Measurements from ENCODE around the gene ARPP21.

The ARPP21 gene

GRCh38 chr3:35675621-35676020 is 36.3 kb downstream of the ARPP21 start:
- DNase-seq (ENCODE audit: low spot score), result no peak

GRCh38 chr3:35677797-35678196 is 38.5 kb downstream of the ARPP21 start:
- DNase-seq (ENCODE audit: low spot score), result no peak

GRCh38 chr3:35678643-35679161 is 39.4 kb downstream of the ARPP21 start:
- no peak for DNase-seq (ENCODE audit: low spot score)

GRCh38 chr3:35679409-35680080 is 40.2 kb downstream of the ARPP21 start:
- no peak for DNase-seq (ENCODE audit: low spot score)

- no peak for DNase-seq (ENCODE audit: low spot score)
Observed at GRCh38 chr3:35680866-35681650, 41.7 kb downstream of the ARPP21 start.

GRCh38 chr3:35685153-35685552 is 45.8 kb downstream of the ARPP21 start:
- no peak for DNase-seq (ENCODE audit: low spot score)

GRCh38 chr3:35688826-35689225 is 49.5 kb downstream of the ARPP21 start:
- no peak for DNase-seq (ENCODE audit: low spot score)

- DNase-seq (ENCODE audit: low spot score), result no peak
Observed at GRCh38 chr3:35690271-35690670, 50.9 kb downstream of the ARPP21 start.

GRCh38 chr3:35705904-35706303 is 66.6 kb downstream of the ARPP21 start:
- DNase-seq (ENCODE audit: low spot score), result no peak

GRCh38 chr3:35707904-35708303 is 68.6 kb downstream of the ARPP21 start:
- no peak for DNase-seq (ENCODE audit: low spot score)

- no peak for DNase-seq (ENCODE audit: low spot score)
Observed at GRCh38 chr3:35708394-35709271, 69.3 kb downstream of the ARPP21 start.

GRCh38 chr3:35709691-35710090 is 70.4 kb downstream of the ARPP21 start:
- DNase-seq (ENCODE audit: low spot score), result no peak

- no peak for DNase-seq (ENCODE audit: low spot score)
Observed at GRCh38 chr3:35710554-35710953, 71.2 kb downstream of the ARPP21 start.

- DNase-seq (ENCODE audit: low spot score), result no peak
Observed at GRCh38 chr3:35718921-35719320, 79.6 kb downstream of the ARPP21 start.

GRCh38 chr3:35721628-35722027 is 82.3 kb downstream of the ARPP21 start:
- DNase-seq (ENCODE audit: low spot score), result no peak

- no peak for DNase-seq (ENCODE audit: low spot score)
Observed at GRCh38 chr3:35722902-35723301, 83.6 kb downstream of the ARPP21 start.

GRCh38 chr3:35723480-35724097 is 84.3 kb downstream of the ARPP21 start:
- DNase-seq (ENCODE audit: low spot score), result no peak

- no peak for DNase-seq (ENCODE audit: low spot score)
Observed at GRCh38 chr3:35724106-35724505, 84.8 kb downstream of the ARPP21 start.

- DNase-seq (ENCODE audit: low spot score), result no peak
Observed at GRCh38 chr3:35727179-35727578, 87.9 kb downstream of the ARPP21 start.

GRCh38 chr3:35733341-35733740 is 94.0 kb downstream of the ARPP21 start:
- no peak for DNase-seq (ENCODE audit: low spot score)

GRCh38 chr3:35733864-35734263 is 94.5 kb downstream of the ARPP21 start:
- DNase-seq (ENCODE audit: low spot score), result no peak

- no peak for DNase-seq (ENCODE audit: low spot score)
Observed at GRCh38 chr3:35737080-35737479, 97.8 kb downstream of the ARPP21 start.
